SU-DHL-6 (cell line): ENCODE measurements around the gene CLDN19.

Source experiments
- H2AFZ ChIP-seq: fragments of 200-600 bp; sonication (generic); 2 replicates; pipeline ENCODE4 v1.6.1; 2014; ENCODE audit warnings: low read depth, mild to moderate bottlenecking, moderate library complexity, mixed read lengths, antibody characterized with exemption, low read length; ENCODE audit not compliant: severe bottlenecking
- H3F3A ChIP-seq: fragments of 200-600 bp; shearing (Covaris generic); 2 replicates; pipeline ENCODE4 v1.6.0; 2016; ENCODE audit warnings: antibody characterized with exemption, mild to moderate bottlenecking; ENCODE audit not compliant: insufficient read depth
- H3K27ac ChIP-seq: fragments of 200-600 bp; sonication (generic); 2 replicates; pipeline ENCODE4 v1.5.1; 2016; ENCODE audit warnings: low read depth, mild to moderate bottlenecking, low read length, moderate library complexity, mixed read lengths
- H3K27me3 ChIP-seq: fragments of 200-600 bp; sonication (generic), shearing (Covaris generic); 2 replicates; pipeline ENCODE4 v1.6.0; 2014; ENCODE audit warnings: mild to moderate bottlenecking, low read length
- H3K36me3 ChIP-seq: fragments of 200-600 bp; sonication (generic); 2 replicates; pipeline ENCODE4 v1.6.1; 2014; ENCODE audit warnings: mild to moderate bottlenecking, low read length, mixed read lengths
- H3K4me2 ChIP-seq: fragments of 300-600, 200-600 bp; shearing (Covaris generic), sonication (generic); 2 replicates; pipeline ENCODE4 v1.6.0; 2014; ENCODE audit warnings: low read length, low read depth, mild to moderate bottlenecking; ENCODE audit not compliant: poor library complexity, severe bottlenecking
- H3K4me3 ChIP-seq: fragments of 200-600 bp; sonication (generic); 2 replicates; pipeline ENCODE4 v1.5.1; 2014; ENCODE audit warnings: antibody characterized with exemption, low read length, mild to moderate bottlenecking, mixed read lengths; ENCODE audit not compliant: insufficient read depth, poor library complexity, severe bottlenecking
- H3K79me2 ChIP-seq: fragments of 200-600 bp; sonication (generic); 2 replicates; pipeline ENCODE4 v1.6.1; 2014; ENCODE audit warnings: mild to moderate bottlenecking, low read length, moderate library complexity; ENCODE audit not compliant: insufficient read depth
- H3K9ac ChIP-seq: fragments of 200-600 bp; sonication (generic); 2 replicates; pipeline ENCODE4 v1.7.0; 2014; ENCODE audit warnings: mild to moderate bottlenecking, low read length
- H3K9me2 ChIP-seq: fragments of 200-600 bp; sonication (generic); replicated peaks from 2 replicates; pipeline ENCODE4 v1.6.1; 2014; ENCODE audit warnings: low read length; ENCODE audit not compliant: insufficient read depth
- H3K9me3 ChIP-seq: fragments of 200-600 bp; sonication (generic); 2 replicates; pipeline ENCODE4 v1.6.1; 2014; ENCODE audit warnings: low read length, mixed read lengths; ENCODE audit not compliant: insufficient read depth
- H4K20me1 ChIP-seq: fragments of 200-600 bp; sonication (generic); 2 replicates; pipeline ENCODE4 v1.6.1; 2014; ENCODE audit warnings: low read depth, mild to moderate bottlenecking, antibody characterized with exemption, low read length, moderate library complexity, mixed read lengths
- EZH2phosphoT487 ChIP-seq: fragments of 200-600 bp; sonication (generic), shearing (Covaris generic); conservative IDR thresholded peaks from 2 replicates; pipeline ENCODE4 v1.6.1; 2018; ENCODE audit warnings: mild to moderate bottlenecking, antibody characterized with exemption, low read length, moderate library complexity, mixed read lengths
- TF ChIP-seq, protein P1 (sequence below): fragments of 200-600 bp; sonication (generic); IDR thresholded peaks from one replicate; pipeline ENCODE4 v1.5.1; 2017; ENCODE audit warnings: antibody characterized with exemption, mild to moderate bottlenecking, low read length, moderate library complexity; ENCODE audit not compliant: insufficient read depth, poor library complexity, severe bottlenecking

The CLDN19 gene

DNA sequence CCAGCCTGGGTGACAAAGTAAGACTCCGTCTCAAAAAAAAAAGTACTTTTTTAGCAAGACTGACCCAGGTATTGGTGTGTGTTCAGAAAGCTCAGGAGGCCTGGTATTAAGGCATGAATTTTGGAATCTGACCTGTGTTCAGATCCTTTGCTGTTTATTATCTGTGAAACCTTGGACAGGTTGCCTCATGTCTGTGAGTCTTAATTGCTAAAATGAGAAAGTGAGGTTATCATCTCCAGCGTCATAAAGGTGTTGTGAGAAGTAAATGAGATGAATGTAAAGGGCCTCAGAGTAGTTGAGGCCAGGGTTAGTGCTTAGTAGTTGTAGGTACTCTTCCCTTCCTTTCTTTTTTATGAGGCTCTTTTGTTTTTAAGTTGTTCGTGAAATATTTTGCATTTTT, 29.8 kb upstream of the CLDN19 start:
- no peak overlapping the region for H3K27ac ChIP-seq
- H3K9me2 ChIP-seq, result no peaks in the 10 kb centered on the region
- no peaks in the 10 kb centered on the region for H3K9me3 ChIP-seq
- H3K9ac ChIP-seq, result no peak overlapping the region
- H3K4me2 ChIP-seq, result no peak overlapping the region
- TF ChIP-seq, protein P1, sequence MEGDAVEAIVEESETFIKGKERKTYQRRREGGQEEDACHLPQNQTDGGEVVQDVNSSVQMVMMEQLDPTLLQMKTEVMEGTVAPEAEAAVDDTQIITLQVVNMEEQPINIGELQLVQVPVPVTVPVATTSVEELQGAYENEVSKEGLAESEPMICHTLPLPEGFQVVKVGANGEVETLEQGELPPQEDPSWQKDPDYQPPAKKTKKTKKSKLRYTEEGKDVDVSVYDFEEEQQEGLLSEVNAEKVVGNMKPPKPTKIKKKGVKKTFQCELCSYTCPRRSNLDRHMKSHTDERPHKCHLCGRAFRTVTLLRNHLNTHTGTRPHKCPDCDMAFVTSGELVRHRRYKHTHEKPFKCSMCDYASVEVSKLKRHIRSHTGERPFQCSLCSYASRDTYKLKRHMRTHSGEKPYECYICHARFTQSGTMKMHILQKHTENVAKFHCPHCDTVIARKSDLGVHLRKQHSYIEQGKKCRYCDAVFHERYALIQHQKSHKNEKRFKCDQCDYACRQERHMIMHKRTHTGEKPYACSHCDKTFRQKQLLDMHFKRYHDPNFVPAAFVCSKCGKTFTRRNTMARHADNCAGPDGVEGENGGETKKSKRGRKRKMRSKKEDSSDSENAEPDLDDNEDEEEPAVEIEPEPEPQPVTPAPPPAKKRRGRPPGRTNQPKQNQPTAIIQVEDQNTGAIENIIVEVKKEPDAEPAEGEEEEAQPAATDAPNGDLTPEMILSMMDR, result no peak
- no peak for TF ChIP-seq EZH2phosphoT487
- H2AFZ ChIP-seq, result no peak overlapping the region
- H3K36me3 ChIP-seq, result no peaks in the 10 kb centered on the region; the same call in 1 of the 2 replicates
- H3K4me3 ChIP-seq, result no peak overlapping the region
- H3F3A ChIP-seq, result no peaks in the 10 kb centered on the region
- no peaks in the 10 kb centered on the region for H3K27me3 ChIP-seq
- peaks cover 4% of the 10 kb centered on the region; the same call in 1 of the 2 replicates for H4K20me1 ChIP-seq
- peaks cover 55% of the 10 kb centered on the region for H3K79me2 ChIP-seq

DNA sequence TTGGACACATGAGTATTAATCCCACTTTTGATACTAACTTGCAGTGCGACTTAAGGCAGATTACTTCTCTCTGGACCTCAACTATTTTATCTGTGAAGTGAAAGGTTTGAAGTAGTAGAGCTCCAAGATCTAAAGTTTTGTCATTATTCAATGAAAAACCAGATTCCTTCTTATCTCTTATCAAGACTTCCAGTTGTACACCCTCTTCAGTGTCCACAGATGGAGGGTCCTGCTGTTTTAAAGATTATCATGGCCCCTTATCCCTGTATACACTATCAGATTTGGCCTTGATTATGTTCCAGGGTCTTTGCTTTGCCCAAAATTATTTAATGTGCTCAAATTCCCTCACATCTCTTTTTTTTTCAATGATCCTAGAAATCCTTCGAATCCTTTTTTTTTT, 28.1 kb upstream of the CLDN19 start:
- Histone ChIP-seq H3K4me2 (peak overlapping the region; percentile 90), H3F3A (no peaks in the 10 kb centered on the region), H4K20me1 (peaks cover 4% of the 10 kb centered on the region; the same call in 1 of the 2 replicates), H3K27me3 (no peaks in the 10 kb centered on the region), H3K9ac (peak overlapping the region; percentile 88), H3K36me3 (no peaks in the 10 kb centered on the region), H2AFZ (no peak overlapping the region), H3K27ac (no peak overlapping the region), H3K9me2 (no peaks in the 10 kb centered on the region), H3K4me3 (peak overlapping the region; percentile 69), H3K9me3 (no peaks in the 10 kb centered on the region), H3K79me2 (peaks cover 61% of the 10 kb centered on the region)
- TF ChIP-seq EZH2phosphoT487, result no peak

DNA sequence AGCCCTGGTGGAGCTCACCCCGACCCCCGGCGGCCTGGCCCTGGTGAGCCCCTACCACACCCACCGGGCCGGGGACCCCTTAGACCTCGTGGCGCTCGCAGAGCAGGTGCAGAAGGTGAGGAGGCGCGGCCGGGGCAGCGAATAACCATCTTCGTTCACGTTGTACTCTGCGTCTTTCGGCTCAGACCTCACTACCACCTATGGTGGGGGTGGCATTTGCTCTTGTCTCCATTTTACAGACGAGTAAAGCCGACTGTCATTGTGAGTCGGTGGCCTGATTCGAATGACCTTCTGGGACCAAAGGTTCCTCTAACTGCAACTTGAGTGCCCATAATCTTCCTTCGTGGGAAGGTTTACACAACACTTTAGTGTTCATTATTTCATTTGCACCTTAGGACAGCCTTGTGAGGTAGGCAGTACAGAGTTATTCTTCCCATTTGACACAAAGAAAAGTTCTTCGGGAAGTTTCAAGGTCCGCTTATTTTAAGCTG, 27.5 kb upstream of the CLDN19 start:
- TF ChIP-seq EZH2phosphoT487, result no peak
- TF ChIP-seq, protein P1, result no peak
- Histone ChIP-seq H3K27ac (peak overlapping the region; percentile 55), H3K9me2 (no peaks in the 10 kb centered on the region), H3K9me3 (no peaks in the 10 kb centered on the region), H3K4me2 (peak overlapping the region; percentile 90), H3K79me2 (peaks cover 61% of the 10 kb centered on the region), H4K20me1 (peaks cover 4% of the 10 kb centered on the region; the same call in 1 of the 2 replicates), H3K27me3 (no peaks in the 10 kb centered on the region), H3K9ac (peak overlapping the region; percentile 88), H3K4me3 (peak overlapping the region; percentile 69), H2AFZ (peak overlapping the region; percentile 81), H3K36me3 (no peaks in the 10 kb centered on the region), H3F3A (no peaks in the 10 kb centered on the region)

DNA sequence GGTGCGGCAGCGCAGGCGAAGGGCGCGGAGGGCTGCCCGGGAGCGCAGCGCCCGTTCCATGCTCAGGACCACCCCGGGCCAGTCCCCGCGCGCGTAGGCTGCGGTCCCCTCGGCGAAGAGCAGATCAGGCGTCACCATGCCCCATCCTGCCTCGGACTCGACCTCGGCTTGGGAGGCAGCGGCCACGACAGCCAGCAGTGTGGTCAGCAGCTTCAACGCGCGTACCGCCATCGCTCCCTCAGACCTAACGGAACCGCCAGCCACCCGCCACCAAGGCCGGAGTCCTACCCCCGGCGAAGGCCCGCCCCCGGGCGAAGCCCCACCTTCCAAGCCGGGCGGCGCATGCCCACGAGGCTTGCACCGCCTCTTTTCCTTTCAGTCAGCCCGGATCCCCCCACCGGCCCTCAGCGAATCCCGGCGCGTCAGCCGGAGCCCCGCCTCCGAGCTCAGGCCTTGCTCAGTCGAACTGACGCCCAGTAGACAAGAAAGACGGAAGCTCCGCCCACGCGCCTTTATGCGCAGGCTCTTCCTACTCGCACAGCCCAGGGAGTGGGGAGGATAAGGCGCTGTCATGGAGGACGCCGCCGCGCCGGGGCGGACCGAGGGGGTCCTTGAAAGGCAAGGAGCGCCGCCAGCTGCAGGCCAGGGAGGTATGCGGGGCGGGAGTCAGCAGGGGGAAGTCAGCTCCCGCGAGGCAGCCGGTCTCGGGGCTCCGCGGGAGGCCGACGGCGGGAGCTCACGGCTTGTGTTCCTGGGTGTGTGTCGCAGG, 26.9 kb upstream of the CLDN19 start, which contains the start of the genes C1orf50 and P3H1:
C1orf50 (plus strand) TSS at position 509 of the 769 bp plus-strand sequence; CDS start at position 572, 63 bp downstream.
P3H1 (minus strand) TSS at position 288 of the 769 bp plus-strand sequence; CDS start at position 231, 57 bp downstream.
- Histone ChIP-seq H3K27ac (peak within 1 kb of the TSS; percentile 55), H3K79me2 (peaks cover 57% of the 10 kb centered on the region)

More for the DNA sequence above, 26.9 kb upstream of the CLDN19 start, which contains the start of the genes C1orf50 and P3H1:
- Histone ChIP-seq H3K4me2 (peak within 1 kb of the TSS; percentile 90), H3K9me3 (no peaks in the 10 kb centered on the region), H2AFZ (peak within 1 kb of the TSS; percentile 81), H3K27me3 (no peaks in the 10 kb centered on the region), H4K20me1 (peaks cover 4% of the 10 kb centered on the region; the same call in 1 of the 2 replicates), H3K9me2 (no peaks in the 10 kb centered on the region), H3K9ac (peak within 1 kb of the TSS; percentile 88), H3K36me3 (no peaks in the 10 kb centered on the region), H3F3A (no peaks in the 10 kb centered on the region), H3K4me3 (peak within 1 kb of the TSS; percentile 77)
- TF ChIP-seq, protein P1, result no peak
- TF ChIP-seq EZH2phosphoT487, result no peak
